ENCODE results near the gene ARHGAP1.
A peak's percentile ranks its signal among the peaks of the same experiment; 100 is the strongest.
"Not testable (repeated sequence)": the region's sequence is repeated elsewhere in the genome, so short reads cannot be mapped to it uniquely, and the experiment has no call there.

ARHGAP1 gene

DNA sequence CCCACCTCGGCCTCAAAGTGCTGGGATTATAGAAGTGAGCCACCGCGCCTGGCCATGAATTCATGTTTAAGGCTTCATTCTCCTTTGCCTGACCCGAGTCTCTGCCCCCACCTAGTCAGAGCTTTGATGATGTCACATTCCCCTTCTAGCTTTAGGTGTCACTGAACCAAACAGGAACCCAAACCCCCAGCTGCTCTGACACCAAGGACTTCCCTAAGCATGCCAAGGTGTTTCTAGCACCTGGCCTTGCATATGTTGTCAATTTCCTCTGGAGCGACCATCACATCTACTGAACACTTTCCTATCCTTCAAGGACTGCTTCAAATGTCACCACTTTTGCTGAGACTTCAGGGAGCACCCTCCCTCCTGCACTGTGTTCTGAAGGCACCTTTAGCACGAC lies 20.9 kb upstream of the ARHGAP1 start:
- ATAC-seq (ENCODE audit: low read depth) (no peak), DNase-seq (ENCODE audit: low spot score) (no peak)
- Histone ChIP-seq H3K27ac (ENCODE audit: poor library complexity, severe bottlenecking) (no peak overlapping the region), H3K27me3 (ENCODE audit: insufficient read depth, poor library complexity, severe bottlenecking) (no peaks in the 10 kb centered on the region), H3K36me3 (ENCODE audit: low read depth) (no peaks in the 10 kb centered on the region), H3K9me3 (ENCODE audit: severe bottlenecking) (no peaks in the 10 kb centered on the region), H3K4me1 (ENCODE audit: insufficient read depth, poor library complexity, severe bottlenecking) (peaks cover 7% of the 10 kb centered on the region), H3K4me3 (ENCODE audit: severe bottlenecking) (no peak overlapping the region)
- no peak for TF ChIP-seq CTCF (IDR thresholded peaks at IDR 0.05; ENCODE audit: poor library complexity, severe bottlenecking)

DNA sequence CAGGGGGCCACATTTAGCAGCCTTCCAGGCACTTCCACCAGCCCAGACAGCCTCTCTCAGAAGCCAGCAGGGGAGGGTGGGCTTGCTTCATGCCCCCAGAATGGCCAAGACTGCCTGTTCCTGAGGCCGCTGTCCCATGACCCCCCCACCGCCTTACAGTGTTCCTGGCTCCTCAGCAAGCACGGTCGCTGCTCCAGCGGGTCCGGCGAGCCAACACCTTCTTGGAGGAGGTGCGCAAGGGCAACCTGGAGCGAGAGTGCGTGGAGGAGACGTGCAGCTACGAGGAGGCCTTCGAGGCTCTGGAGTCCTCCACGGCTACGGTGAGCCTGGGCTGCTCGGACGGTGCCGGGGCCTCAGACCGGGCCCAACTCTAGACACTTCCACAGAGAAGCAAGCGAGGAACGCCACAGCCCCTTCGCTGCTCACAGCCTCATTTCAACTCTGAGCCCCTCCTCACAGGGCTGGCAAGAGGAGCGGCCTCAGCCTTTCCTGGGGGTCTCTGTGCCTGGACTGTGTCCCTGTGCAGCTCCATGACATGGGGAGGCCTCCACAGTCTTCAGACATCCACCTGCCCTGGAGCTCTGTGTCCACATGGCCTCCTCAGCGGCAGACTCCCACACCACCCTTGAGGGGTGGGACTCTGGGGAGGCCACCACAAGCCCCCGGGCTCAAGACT lies 19.3 kb upstream of the ARHGAP1 start:
- Histone ChIP-seq H3K27me3 (ENCODE audit: insufficient read depth, poor library complexity, severe bottlenecking) (no peaks in the 10 kb centered on the region), H3K27ac (ENCODE audit: poor library complexity, severe bottlenecking) (no peak overlapping the region), H3K4me1 (ENCODE audit: insufficient read depth, poor library complexity, severe bottlenecking) (peaks cover 10% of the 10 kb centered on the region), H3K36me3 (ENCODE audit: low read depth) (no peaks in the 10 kb centered on the region), H3K4me3 (ENCODE audit: severe bottlenecking) (no peak overlapping the region), H3K9me3 (ENCODE audit: severe bottlenecking) (no peaks in the 10 kb centered on the region)
- TF ChIP-seq CTCF (IDR thresholded peaks at IDR 0.05; ENCODE audit: poor library complexity, severe bottlenecking) = no peak
- ATAC-seq (ENCODE audit: low read depth) (peak; percentile 11; the same call in 1 of the 3 replicates), DNase-seq (ENCODE audit: low spot score) (no peak)

DNA sequence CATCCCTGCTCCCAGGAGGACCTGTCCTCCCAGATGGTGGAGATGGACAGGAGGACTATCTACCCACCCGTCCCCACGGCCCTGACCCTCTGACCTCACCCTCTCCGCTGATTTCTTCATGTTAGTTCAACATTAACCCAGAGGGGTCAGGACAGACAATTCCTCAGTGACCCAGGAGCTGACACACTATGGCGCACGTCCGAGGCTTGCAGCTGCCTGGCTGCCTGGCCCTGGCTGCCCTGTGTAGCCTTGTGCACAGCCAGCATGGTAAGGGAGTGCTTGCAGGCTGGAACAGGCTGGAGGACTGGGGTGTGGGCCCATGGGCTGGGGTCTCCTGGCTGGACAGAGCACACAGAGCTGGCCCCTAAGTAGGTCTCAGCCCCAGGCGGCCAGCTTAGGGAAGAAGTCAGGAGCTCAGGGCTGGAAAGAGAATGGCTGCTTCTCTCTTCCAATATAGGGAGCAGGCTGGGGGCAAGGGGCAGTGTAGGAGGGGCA lies 18.7 kb upstream of the ARHGAP1 start, which contains the start of gene F2:
TSS of gene F2 (plus strand) at position 166 of the 495 bp plus-strand sequence. CDS start at position 189, 23 bp downstream.
- Histone ChIP-seq H3K4me1 (ENCODE audit: insufficient read depth, poor library complexity, severe bottlenecking) (peaks cover 14% of the 10 kb centered on the region), H3K27me3 (ENCODE audit: insufficient read depth, poor library complexity, severe bottlenecking) (no peaks in the 10 kb centered on the region), H3K36me3 (ENCODE audit: low read depth) (no peaks in the 10 kb centered on the region), H3K27ac (ENCODE audit: poor library complexity, severe bottlenecking) (no peak within 1 kb of the TSS), H3K4me3 (ENCODE audit: severe bottlenecking) (no peak within 1 kb of the TSS), H3K9me3 (ENCODE audit: severe bottlenecking) (no peaks in the 10 kb centered on the region)
- no peak for ATAC-seq (ENCODE audit: low read depth)
- no peak for TF ChIP-seq CTCF (IDR thresholded peaks at IDR 0.05; ENCODE audit: poor library complexity, severe bottlenecking)
- no peak for DNase-seq (ENCODE audit: low spot score)

- H3K4me3 ChIP-seq (ENCODE audit: severe bottlenecking) = no peak overlapping the region
- DNase-seq (ENCODE audit: low spot score) = no peak
- no peaks in the 10 kb centered on the region for H3K36me3 ChIP-seq (ENCODE audit: low read depth)
- peak; percentile 48; the same call in 2 of the 3 replicates for ATAC-seq (ENCODE audit: low read depth)
- H3K9me3 ChIP-seq (ENCODE audit: severe bottlenecking) = no peaks in the 10 kb centered on the region
- no peak overlapping the region for H3K27ac ChIP-seq (ENCODE audit: poor library complexity, severe bottlenecking)
- H3K4me1 ChIP-seq (ENCODE audit: insufficient read depth, poor library complexity, severe bottlenecking) = peaks cover 14% of the 10 kb centered on the region
- H3K27me3 ChIP-seq (ENCODE audit: insufficient read depth, poor library complexity, severe bottlenecking) = no peaks in the 10 kb centered on the region
- TF ChIP-seq CTCF (IDR thresholded peaks at IDR 0.05; ENCODE audit: poor library complexity, severe bottlenecking) = no peak
Measured at GRCh38 chr11:46718155-46719019, 18.0 kb upstream of the ARHGAP1 start.

GRCh38 chr11:46717825-46718154 lies 17.4 kb upstream of the ARHGAP1 start:
- not testable (repeated sequence) for H3K4me3 ChIP-seq (ENCODE audit: severe bottlenecking); H3K27ac ChIP-seq (ENCODE audit: poor library complexity, severe bottlenecking); ATAC-seq (ENCODE audit: low read depth); H3K36me3 ChIP-seq (ENCODE audit: low read depth); H3K27me3 ChIP-seq (ENCODE audit: insufficient read depth, poor library complexity, severe bottlenecking); DNase-seq (ENCODE audit: low spot score); H3K9me3 ChIP-seq (ENCODE audit: severe bottlenecking)
- H3K4me1 ChIP-seq (ENCODE audit: insufficient read depth, poor library complexity, severe bottlenecking) = peaks cover 14% of the 10 kb centered on the region
